Duodenal mucosa (tissue), 2 donors: ENCODE data around the gene TNNT3.
"Not testable (repeated sequence)": the region's sequence is repeated elsewhere in the genome, so short reads cannot be mapped to it uniquely, and the experiment has no call there.

Source experiments
- H3K27ac ChIP-seq: one replicate; pipeline ENCODE4 v1.7.0; 2013; ENCODE audit warnings: low read depth, low read length
- H3K27me3 ChIP-seq, 2 donors: one replicate each; pipeline ENCODE4 v1.7.0; 2013; ENCODE audit warnings: low read length in 2 of 2, control low read depth in 1 of 2; ENCODE audit not compliant: insufficient read depth in 2 of 2, control insufficient read depth in 1 of 2
- H3K36me3 ChIP-seq, 2 donors: one replicate each; pipeline ENCODE4 v1.7.0; 2013; ENCODE audit warnings: low read length in 2 of 2, control low read depth in 1 of 2; ENCODE audit not compliant: insufficient read depth in 2 of 2, control insufficient read depth in 1 of 2
- H3K4me1 ChIP-seq, 2 donors: one replicate each; pipeline ENCODE4 v1.7.0; 2013; ENCODE audit warnings: low read length in 2 of 2, control low read depth in 1 of 2; ENCODE audit not compliant: insufficient read depth in 2 of 2, control insufficient read depth in 1 of 2
- H3K4me3 ChIP-seq, 2 donors: one replicate each; pipeline ENCODE4 v1.7.0; 2013; ENCODE audit warnings: low read length in 2 of 2, low read depth in 1 of 2
- H3K9ac ChIP-seq, 2 donors: one replicate each; pipeline ENCODE4 v1.7.0; 2013; ENCODE audit warnings: low read length in 2 of 2, low read depth in 1 of 2
- H3K9me3 ChIP-seq, 2 donors: one replicate each; pipeline ENCODE4 v1.7.0; 2013; ENCODE audit warnings: low read length in 2 of 2, control low read depth in 1 of 2; ENCODE audit not compliant: control insufficient read depth in 1 of 2

Gene TNNT3

GRCh38 chr11:1875851-1876301, 43.6 kb upstream of the TNNT3 start:
- not testable (repeated sequence) for H3K27ac ChIP-seq, H3K4me3 ChIP-seq, H3K36me3 ChIP-seq, H3K9me3 ChIP-seq, H3K9ac ChIP-seq, H3K27me3 ChIP-seq
- peaks cover 0 to 11% of the 10 kb centered on the region in 2 donors for H3K4me1 ChIP-seq

DNA sequence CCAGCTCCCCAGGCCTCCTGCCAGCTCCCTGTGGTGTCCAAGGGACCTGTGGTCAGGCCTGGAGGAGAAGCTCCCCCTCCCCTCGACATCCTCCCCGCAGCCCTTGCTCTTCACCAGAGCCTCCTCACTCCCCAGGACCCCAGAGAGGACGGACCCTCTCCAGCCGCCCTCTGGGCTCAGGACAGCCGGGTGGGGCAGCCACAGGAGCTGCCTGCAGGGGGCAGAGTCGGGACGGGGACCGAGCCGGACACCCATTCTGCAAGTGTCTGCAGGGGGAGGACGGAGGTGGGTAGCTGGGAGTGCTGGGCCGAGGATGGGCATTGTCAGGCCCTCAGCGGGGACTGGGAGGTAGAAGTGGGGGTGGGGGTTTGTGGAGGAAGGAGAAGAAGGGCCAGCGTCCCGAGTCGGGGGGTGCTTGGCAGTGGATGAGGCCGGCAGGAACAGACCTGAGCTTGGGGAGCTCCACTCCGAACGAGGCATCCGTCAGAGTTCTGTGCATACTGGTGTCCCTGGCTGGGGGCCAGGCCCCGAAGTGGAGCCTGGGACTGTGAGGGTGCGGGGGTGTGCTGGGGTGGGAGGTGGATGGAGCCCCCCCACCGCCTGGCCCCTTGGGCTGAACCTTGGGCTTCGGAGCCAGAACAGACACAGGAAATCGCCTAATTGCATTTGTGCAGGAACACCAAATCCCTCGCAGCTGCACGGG, 43.0 kb upstream of the TNNT3 start:
- Histone ChIP-seq H3K27me3 (no peaks in the 10 kb centered on the region), H3K9me3 (no peaks in the 10 kb centered on the region), H3K36me3 (no peaks in the 10 kb centered on the region), H3K4me1 (peaks cover 0 to 7% of the 10 kb centered on the region in 2 donors), H3K9ac (no peak overlapping the region), H3K27ac (no peak overlapping the region), H3K4me3 (no peak overlapping the region)

DNA sequence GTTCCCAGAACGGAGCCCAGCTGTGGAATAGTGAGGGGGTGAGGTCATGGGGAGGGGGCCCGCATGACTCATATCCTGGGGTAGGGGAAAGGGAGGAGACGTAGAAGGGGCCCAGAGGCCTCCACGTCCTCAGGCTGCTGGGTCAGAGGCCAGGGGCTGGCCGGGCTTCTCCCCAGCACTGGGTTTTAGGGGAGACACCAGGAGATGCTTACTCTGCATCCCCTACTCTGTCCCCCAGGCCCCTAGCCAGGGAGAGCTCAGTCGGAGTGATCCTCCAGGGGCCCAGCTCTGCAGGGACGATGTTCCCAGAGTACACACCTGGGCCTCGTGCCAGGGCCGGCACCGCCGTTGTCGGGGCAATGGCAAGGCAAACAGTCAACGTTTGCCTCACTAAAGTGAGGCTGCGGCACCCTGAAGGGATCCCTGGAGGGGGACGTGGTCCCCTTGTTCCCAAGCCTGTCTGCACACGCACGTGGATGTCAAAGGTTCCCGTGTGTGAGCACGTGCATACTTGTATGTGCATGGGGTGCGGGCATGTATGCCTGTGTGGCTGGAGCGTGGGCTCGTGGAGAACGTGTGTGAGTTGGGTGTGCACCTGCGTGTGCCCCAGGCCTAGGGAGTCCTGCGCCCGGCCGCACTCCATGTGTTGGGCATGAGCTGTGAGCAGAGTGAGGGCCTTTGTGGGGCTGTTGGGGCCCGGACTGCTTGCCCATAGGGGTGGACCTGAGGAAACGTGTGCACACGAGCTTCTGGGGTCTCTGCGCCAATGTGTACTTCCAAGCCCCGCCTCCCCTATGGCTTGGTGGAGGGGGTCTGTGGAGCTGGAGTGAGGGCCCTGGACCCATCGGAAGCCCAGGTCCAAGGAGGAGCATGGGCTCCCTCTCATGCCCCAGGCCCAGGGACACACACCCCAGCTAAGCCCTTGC, 42.0 kb upstream of the TNNT3 start:
- H3K9me3 ChIP-seq = no peaks in the 10 kb centered on the region
- peaks cover 0 to 10% of the 10 kb centered on the region in 2 donors for H3K4me1 ChIP-seq
- no peak overlapping the region for H3K9ac ChIP-seq
- H3K4me3 ChIP-seq = no peak overlapping the region
- peak overlapping the region; percentile 20 for H3K27ac ChIP-seq
- H3K36me3 ChIP-seq = no peaks in the 10 kb centered on the region
- H3K27me3 ChIP-seq = no peaks in the 10 kb centered on the region

GRCh38 chr11:1878137-1879031, 41.1 kb upstream of the TNNT3 start:
- no peaks in the 10 kb centered on the region for H3K36me3 ChIP-seq
- H3K4me1 ChIP-seq = peaks cover 0 to 10% of the 10 kb centered on the region in 2 donors
- no peak overlapping the region for H3K27ac ChIP-seq
- H3K9ac ChIP-seq = no peak overlapping the region
- H3K27me3 ChIP-seq = no peaks in the 10 kb centered on the region
- H3K9me3 ChIP-seq = no peaks in the 10 kb centered on the region
- no peak overlapping the region for H3K4me3 ChIP-seq

DNA sequence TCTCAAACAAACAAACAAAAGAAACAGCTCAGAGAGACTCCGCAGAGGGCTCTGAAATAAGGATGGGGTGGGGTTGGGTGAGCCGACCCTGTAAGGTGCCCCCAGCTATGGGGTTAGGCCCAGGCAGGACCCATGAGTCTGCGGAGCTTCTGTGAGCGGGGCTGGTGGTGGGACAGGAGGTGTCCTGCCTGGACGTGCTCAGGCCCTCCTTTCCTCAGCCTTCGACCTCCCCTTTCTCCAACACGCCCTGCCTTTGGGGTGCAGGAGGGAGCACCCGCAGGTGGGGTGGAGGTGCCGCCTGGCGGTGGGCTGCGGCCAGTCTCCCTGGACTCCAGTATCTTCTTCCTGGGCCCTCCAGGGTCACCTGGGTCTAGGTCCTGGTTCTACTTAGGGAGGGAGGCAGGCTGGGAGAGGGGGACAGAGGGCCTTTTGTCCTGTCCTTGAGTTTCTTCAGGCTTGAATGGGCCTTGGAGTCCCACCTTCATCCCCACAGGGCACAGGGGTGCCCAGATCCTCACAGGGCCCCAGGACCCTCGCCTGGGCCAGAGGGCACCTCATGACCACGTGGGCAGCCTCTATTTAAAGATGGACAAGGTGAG, 40.1 kb upstream of the TNNT3 start:
- Histone ChIP-seq H3K4me3 (no peak overlapping the region), H3K27me3 (no peaks in the 10 kb centered on the region), H3K9me3 (no peaks in the 10 kb centered on the region), H3K27ac (no peak overlapping the region), H3K9ac (no peak overlapping the region), H3K36me3 (peaks cover 0 to 5% of the 10 kb centered on the region in 2 donors), H3K4me1 (peaks cover 0 to 10% of the 10 kb centered on the region in 2 donors)

- Histone ChIP-seq H3K36me3 (peaks cover 0 to 11% of the 10 kb centered on the region in 2 donors), H3K27me3 (no peaks in the 10 kb centered on the region), H3K9ac (no peak overlapping the region), H3K4me1 (peaks cover 0 to 10% of the 10 kb centered on the region in 2 donors), H3K4me3 (no peak overlapping the region), H3K27ac (peak overlapping the region; percentile 50), H3K9me3 (no peaks in the 10 kb centered on the region)
Measured at GRCh38 chr11:1879941-1880720, 39.4 kb upstream of the TNNT3 start.

- no peaks in the 10 kb centered on the region for H3K27me3 ChIP-seq
- no peaks in the 10 kb centered on the region for H3K9me3 ChIP-seq
- H3K27ac ChIP-seq = peak overlapping the region; percentile 50
- H3K4me1 ChIP-seq = peaks cover 0 to 8% of the 10 kb centered on the region in 2 donors
- H3K4me3 ChIP-seq = no peak overlapping the region
- H3K36me3 ChIP-seq = peaks cover 0 to 19% of the 10 kb centered on the region in 2 donors
- H3K9ac ChIP-seq = no peak overlapping the region
Measured at GRCh38 chr11:1880746-1881441, 38.6 kb upstream of the TNNT3 start.

DNA sequence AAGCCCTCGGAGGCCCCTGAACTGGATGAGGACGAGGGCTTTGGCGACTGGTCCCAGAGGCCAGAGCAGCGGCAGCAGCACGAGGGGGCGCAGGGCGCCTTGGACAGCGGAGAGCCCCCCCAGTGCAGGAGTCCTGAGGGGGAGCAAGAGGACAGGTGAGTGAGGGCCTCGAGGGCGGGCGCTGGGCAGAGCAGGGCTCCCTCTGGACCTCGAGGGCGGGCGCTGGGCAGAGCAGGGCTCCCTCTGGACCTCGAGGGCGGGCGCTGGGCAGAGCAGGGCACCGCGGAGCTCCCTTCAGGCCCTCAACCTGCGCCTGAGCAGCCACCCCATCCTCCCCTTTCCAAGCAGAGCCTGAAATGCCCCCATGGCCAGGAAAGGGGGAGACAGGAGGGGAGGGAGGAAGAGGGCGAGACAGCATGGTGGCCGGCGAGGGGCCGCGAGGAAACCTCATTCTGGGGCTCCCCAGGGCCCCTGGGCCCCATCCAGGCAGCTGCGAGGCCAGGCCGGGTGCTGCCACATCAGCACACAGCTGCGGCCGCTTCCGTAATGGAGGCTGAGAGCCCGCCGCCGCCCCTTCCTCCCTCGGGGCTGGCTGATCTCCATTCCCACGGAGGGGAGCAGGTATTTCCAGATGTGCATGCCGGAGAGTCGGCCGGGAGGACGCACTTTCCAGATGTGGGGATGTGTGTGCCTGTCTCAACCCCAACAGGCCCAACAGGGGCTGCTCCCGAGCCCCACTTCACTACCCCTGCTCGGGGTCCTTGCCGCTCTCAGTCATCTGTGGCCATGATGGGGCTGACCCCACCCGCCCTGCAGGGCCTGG, 37.9 kb upstream of the TNNT3 start:
- no peaks in the 10 kb centered on the region for H3K27me3 ChIP-seq
- H3K27ac ChIP-seq = no peak overlapping the region
- no peaks in the 10 kb centered on the region for H3K9me3 ChIP-seq
- no peak overlapping the region for H3K4me3 ChIP-seq
- peaks cover 0 to 8% of the 10 kb centered on the region in 2 donors for H3K4me1 ChIP-seq
- H3K9ac ChIP-seq = no peak overlapping the region
- peaks cover 0 to 26% of the 10 kb centered on the region in 2 donors for H3K36me3 ChIP-seq
